Natural killer cell (primary cell): ENCODE data around the gene OSBPL3. TPM values are rescaled to one million over a fixed set of nuclear protein-coding genes. Genes with fewer than 3 reads are reported as not detected.

Experiments used
- ATAC-seq, 3 donors: fragments of 150-1000 bp in 2 of 3; fragments of 200-7000 bp in 1 of 3; cut with Tn5 transposase; 1 replicate in 1 of 3; 2 replicates in 2 of 3; pipeline ENCODE4 v1.10.0; 2021; ENCODE audit warnings: mild to moderate bottlenecking in 2 of 3, moderate library complexity in 2 of 3
- DNase-seq, 2 donors: peaks; one replicate each; pipeline versions ENCODE4 v3.0.0 to v3.0.0-alpha.2; 2013 to 2021; ENCODE audit warnings: mixed read lengths in 1 of 2
- H3K27ac ChIP-seq: one replicate; pipeline ENCODE4 v1.5.1; 2013; ENCODE audit warnings: mild to moderate bottlenecking, low read length
- H3K27me3 ChIP-seq: one replicate; pipeline ENCODE4 v1.6.1; 2013; ENCODE audit warnings: low read length; ENCODE audit not compliant: control insufficient read depth, insufficient read depth
- H3K36me3 ChIP-seq: one replicate; pipeline ENCODE4 v1.6.1; 2013; ENCODE audit warnings: low read length; ENCODE audit not compliant: control insufficient read depth, insufficient read depth
- H3K4me1 ChIP-seq: one replicate; pipeline ENCODE4 v1.6.1; 2013; ENCODE audit warnings: low read length; ENCODE audit not compliant: control insufficient read depth, insufficient read depth
- H3K4me3 ChIP-seq: one replicate; pipeline ENCODE4 v1.5.1; 2013; ENCODE audit warnings: low read length
- H3K9me3 ChIP-seq: one replicate; pipeline ENCODE4 v1.6.1; 2013; ENCODE audit warnings: low read length; ENCODE audit not compliant: control insufficient read depth, insufficient read depth
- H3K27ac Mint-ChIP-seq, 2 donors: one replicate each; pipeline ENCODE4 v1.8.0; 2022; ENCODE audit warnings: mild to moderate bottlenecking in 2 of 2, mixed read lengths in 2 of 2, moderate library complexity in 1 of 2
- H3K27me3 Mint-ChIP-seq, 2 donors: one replicate each; pipeline ENCODE4 v1.8.0; 2022; ENCODE audit warnings: low read depth in 2 of 2, mixed read lengths in 2 of 2
- H3K36me3 Mint-ChIP-seq: one replicate; pipeline ENCODE4 v1.8.0; 2022; ENCODE audit warnings: mixed read lengths
- H3K4me1 Mint-ChIP-seq, 2 donors: one replicate each; pipeline ENCODE4 v1.8.0; 2022; ENCODE audit warnings: mixed read lengths in 2 of 2
- H3K4me3 Mint-ChIP-seq: one replicate; pipeline ENCODE4 v1.8.0; 2022; ENCODE audit warnings: mild to moderate bottlenecking, moderate library complexity, mixed read lengths
- H3K9me3 Mint-ChIP-seq, 2 donors: one replicate each; pipeline ENCODE4 v1.8.0; 2022; ENCODE audit warnings: mixed read lengths in 2 of 2
- CTCF ChIP-seq: fragments of 200-600 bp; IDR thresholded peaks from one replicate; pipeline ENCODE4 v1.8.0; 2022; ENCODE audit warnings: antibody characterized with exemption
- WGBS: methylation state at CpG from one replicate; pipeline ENCODE4 v1.1.7; 2013; ENCODE audit warnings: missing lambda C conversion rate; ENCODE audit not compliant: insufficient coverage; 5-methylcytosine and 5-hydroxymethylcytosine counted together
- intact Hi-C: fragments of 100-400 bp; cut with micrococcal nuclease; formaldehyde crosslinking; loops from one replicate; pipeline ENCODE4 v1.14.2; 2022
- total RNA-seq, 4 donors: library from RNA; stranded (reverse); fragments of 120-200 nt in 1 of 4; gene quantifications; one replicate each; pipeline versions ENCODE4 v1.2.3 to v1.2.4, GENCODE V29; 2013 to 2022

OSBPL3 gene
- total RNA-seq, 3 donors from 2014 or later (not counting 1 experiment from before 2014, with no cell fraction given): 50.7 to 99.1 (median 65.1) TPM

- Mint-ChIP-seq H3K9me3 (no peaks in the 10 kb centered on the region), H3K36me3 (peaks cover 24% of the 10 kb centered on the region), H3K27ac (no peak overlapping the region), H3K27me3 (no peaks in the 10 kb centered on the region), H3K4me3 (no peak overlapping the region), H3K4me1 (peaks cover 33 to 37% of the 10 kb centered on the region in 2 donors)
- peaks cover 8% of the 10 kb centered on the region for H3K4me1 ChIP-seq
- H3K27me3 ChIP-seq: no peaks in the 10 kb centered on the region
- DNase-seq (no peak), ATAC-seq (no peak)
- no peak overlapping the region for H3K27ac ChIP-seq
- H3K9me3 ChIP-seq: no peaks in the 10 kb centered on the region
- intact Hi-C loops: no loop called here
- TF ChIP-seq CTCF: no peak
- H3K4me3 ChIP-seq: no peak overlapping the region
- 100% methylated on average over 1 of the region's 1 CpG for WGBS
- peaks cover 44% of the 10 kb centered on the region for H3K36me3 ChIP-seq
Observed at GRCh38 chr7:24862461-24862860, 117.5 kb downstream of the OSBPL3 start.

- peaks cover 44% of the 10 kb centered on the region for H3K36me3 ChIP-seq
- H3K4me1 Mint-ChIP-seq: peaks cover 33 to 47% of the 10 kb centered on the region in 2 donors
- no peaks in the 10 kb centered on the region for H3K9me3 ChIP-seq
- no peak overlapping the region for H3K4me3 Mint-ChIP-seq
- TF ChIP-seq CTCF: no peak
- intact Hi-C loops: no loop called here
- peaks cover 24% of the 10 kb centered on the region for H3K36me3 Mint-ChIP-seq
- H3K4me3 ChIP-seq: no peak overlapping the region
- H3K9me3 Mint-ChIP-seq: no peaks in the 10 kb centered on the region
- H3K27me3 ChIP-seq: no peaks in the 10 kb centered on the region
- DNase-seq (no peak), ATAC-seq (no peak)
- H3K27ac Mint-ChIP-seq: peak overlapping the region; percentile 8 to 50
- peaks cover 8% of the 10 kb centered on the region for H3K4me1 ChIP-seq
- H3K27ac ChIP-seq: no peak overlapping the region
- H3K27me3 Mint-ChIP-seq: no peaks in the 10 kb centered on the region
Observed at GRCh38 chr7:24861336-24861735, 118.6 kb downstream of the OSBPL3 start.

- H3K9me3 ChIP-seq: no peaks in the 10 kb centered on the region
- no peak for TF ChIP-seq CTCF
- H3K4me1 ChIP-seq: peaks cover 8% of the 10 kb centered on the region
- H3K27me3 Mint-ChIP-seq: no peaks in the 10 kb centered on the region
- H3K9me3 Mint-ChIP-seq: no peaks in the 10 kb centered on the region
- DNase-seq: no peak
- no peak for ATAC-seq
- H3K36me3 Mint-ChIP-seq: peaks cover 26% of the 10 kb centered on the region
- H3K27ac Mint-ChIP-seq: peak overlapping the region in 1 of 2 donors; percentile 4
- peaks cover 41% of the 10 kb centered on the region for H3K36me3 ChIP-seq
- peaks cover 38 to 54% of the 10 kb centered on the region in 2 donors for H3K4me1 Mint-ChIP-seq
- no peak overlapping the region for H3K4me3 ChIP-seq
- H3K27me3 ChIP-seq: no peaks in the 10 kb centered on the region
- no peak overlapping the region for H3K4me3 Mint-ChIP-seq
- no peak overlapping the region for H3K27ac ChIP-seq
- WGBS: no CpG with 5 or more reads among the region's 2 CpGs
- intact Hi-C loops: no loop called here
Observed at GRCh38 chr7:24860611-24861010, 119.4 kb downstream of the OSBPL3 start.
